Osteocyte (in vitro differentiated cells): ENCODE results near the gene RANBP1. TPM values are rescaled to one million over a fixed set of nuclear protein-coding genes. Genes with fewer than 3 reads are reported as not detected.

ENCODE experiments used
- DNase-seq: peaks from one replicate; pipeline ENCODE4 v3.0.0; 2021; ENCODE audit warnings: mixed read lengths; ENCODE audit not compliant: unreplicated experiment; ENCODE audit errors: extremely low spot score
- H3K27ac Mint-ChIP-seq: one replicate; pipeline ENCODE4 v1.8.0; 2021; ENCODE audit warnings: mild to moderate bottlenecking, mixed read lengths; ENCODE audit not compliant: unreplicated experiment
- H3K27me3 Mint-ChIP-seq: one replicate; pipeline ENCODE4 v1.8.0; 2021; ENCODE audit warnings: mixed read lengths; ENCODE audit not compliant: unreplicated experiment
- H3K36me3 Mint-ChIP-seq: one replicate; pipeline ENCODE4 v1.8.0; 2021; ENCODE audit warnings: mixed read lengths; ENCODE audit not compliant: unreplicated experiment
- H3K4me1 Mint-ChIP-seq: one replicate; pipeline ENCODE4 v1.8.0; 2021; ENCODE audit warnings: mixed read lengths; ENCODE audit not compliant: unreplicated experiment
- H3K4me3 Mint-ChIP-seq: one replicate; pipeline ENCODE4 v1.8.0; 2021; ENCODE audit warnings: mild to moderate bottlenecking, moderate library complexity, mixed read lengths; ENCODE audit not compliant: unreplicated experiment
- H3K9me3 Mint-ChIP-seq: one replicate; pipeline ENCODE4 v1.8.0; 2021; ENCODE audit warnings: mixed read lengths; ENCODE audit not compliant: unreplicated experiment
- CTCF ChIP-seq: fragments of 200-600 bp; sonication (generic); IDR thresholded peaks from 2 replicates; pipeline ENCODE4 v1.5.0; 2021; ENCODE audit warnings: antibody characterized with exemption, mild to moderate bottlenecking, moderate library complexity
- total RNA-seq: library from RNA; stranded (reverse); gene quantifications from 2 replicates; pipeline ENCODE4 v1.2.1, GENCODE V29; 2021

The RANBP1 gene
- total RNA-seq, 1 donor from 2014 or later: 104 TPM

- no peak for DNase-seq
- peaks cover 5% of the 10 kb centered on the region for H3K4me1 Mint-ChIP-seq
- no peak overlapping the region for H3K4me3 Mint-ChIP-seq
- no peaks in the 10 kb centered on the region for H3K36me3 Mint-ChIP-seq
- no peak for TF ChIP-seq CTCF
- H3K27me3 Mint-ChIP-seq: peaks cover 2% of the 10 kb centered on the region
- no peak overlapping the region for H3K27ac Mint-ChIP-seq
- no peaks in the 10 kb centered on the region for H3K9me3 Mint-ChIP-seq
These were observed 53.4 kb downstream of the RANBP1 start for GRCh38 chr22:20169253-20169822.

- DNase-seq: no peak
- Mint-ChIP-seq H3K27ac (no peak overlapping the region), H3K9me3 (no peaks in the 10 kb centered on the region), H3K36me3 (no peaks in the 10 kb centered on the region), H3K4me1 (peaks cover 5% of the 10 kb centered on the region), H3K27me3 (peaks cover 2% of the 10 kb centered on the region), H3K4me3 (no peak overlapping the region)
- TF ChIP-seq CTCF: no peak
These were observed 54.3 kb downstream of the RANBP1 start for GRCh38 chr22:20170170-20170569.

GRCh38 chr22:20171288-20172140, 55.6 kb downstream of the RANBP1 start:
- peaks cover 2% of the 10 kb centered on the region for H3K27me3 Mint-ChIP-seq
- no peak overlapping the region for H3K27ac Mint-ChIP-seq
- peaks cover 5% of the 10 kb centered on the region for H3K4me1 Mint-ChIP-seq
- H3K9me3 Mint-ChIP-seq: no peaks in the 10 kb centered on the region
- no peak for TF ChIP-seq CTCF
- no peak for DNase-seq
- no peak overlapping the region for H3K4me3 Mint-ChIP-seq
- H3K36me3 Mint-ChIP-seq: no peaks in the 10 kb centered on the region

- DNase-seq: no peak
- H3K9me3 Mint-ChIP-seq: no peaks in the 10 kb centered on the region
- H3K4me1 Mint-ChIP-seq: peaks cover 5% of the 10 kb centered on the region
- no peak for TF ChIP-seq CTCF
- H3K36me3 Mint-ChIP-seq: no peaks in the 10 kb centered on the region
- H3K27ac Mint-ChIP-seq: no peak overlapping the region
- H3K4me3 Mint-ChIP-seq: no peak overlapping the region
- peaks cover 3% of the 10 kb centered on the region for H3K27me3 Mint-ChIP-seq
These were observed 56.3 kb downstream of the RANBP1 start for GRCh38 chr22:20172141-20172613.

- Mint-ChIP-seq H3K9me3 (no peaks in the 10 kb centered on the region), H3K27me3 (peaks cover 7% of the 10 kb centered on the region), H3K36me3 (no peaks in the 10 kb centered on the region), H3K4me1 (peaks cover 5% of the 10 kb centered on the region), H3K4me3 (no peak overlapping the region), H3K27ac (no peak overlapping the region)
- TF ChIP-seq CTCF: no peak
- DNase-seq: no peak
These were observed 57.3 kb downstream of the RANBP1 start for GRCh38 chr22:20173246-20173645.
